Measurements from ENCODE around the gene NEK10. TPM values are rescaled to one million over a fixed set of nuclear protein-coding genes. Genes with fewer than 3 reads are reported as not detected.

NEK10 gene
- total RNA-seq, 1 donor from 2014 or later = 9.4 TPM

- no peak for DNase-seq (ENCODE audit: low spot score)
Measured at GRCh38 chr3:27228805-27229204, 140.4 kb downstream of the NEK10 start.

GRCh38 chr3:27224197-27224596, 145.0 kb downstream of the NEK10 start:
- DNase-seq (ENCODE audit: low spot score) = no peak

GRCh38 chr3:27221264-27221932, 147.8 kb downstream of the NEK10 start:
- DNase-seq (ENCODE audit: low spot score) = no peak

GRCh38 chr3:27220166-27220565, 149.0 kb downstream of the NEK10 start:
- DNase-seq (ENCODE audit: low spot score) = no peak

GRCh38 chr3:27219127-27219845, 149.9 kb downstream of the NEK10 start:
- DNase-seq (ENCODE audit: low spot score) = no peak

- DNase-seq (ENCODE audit: low spot score) = no peak
Measured at GRCh38 chr3:27216955-27217552, 152.1 kb downstream of the NEK10 start.

- no peak for DNase-seq (ENCODE audit: low spot score)
Measured at GRCh38 chr3:27216295-27216855, 152.8 kb downstream of the NEK10 start.

- DNase-seq (ENCODE audit: low spot score) = no peak
Measured at GRCh38 chr3:27213450-27213849, 155.7 kb downstream of the NEK10 start.

GRCh38 chr3:27209617-27210264, 159.4 kb downstream of the NEK10 start:
- no peak for DNase-seq (ENCODE audit: low spot score)

GRCh38 chr3:27208961-27209616, 160.1 kb downstream of the NEK10 start:
- no peak for DNase-seq (ENCODE audit: low spot score)

- DNase-seq (ENCODE audit: low spot score) = no peak
Measured at GRCh38 chr3:27202959-27203358, 166.2 kb downstream of the NEK10 start.

- DNase-seq (ENCODE audit: low spot score) = no peak
Measured at GRCh38 chr3:27201492-27201891, 167.7 kb downstream of the NEK10 start.

GRCh38 chr3:27200721-27201489, 168.3 kb downstream of the NEK10 start:
- no peak for DNase-seq (ENCODE audit: low spot score)

- DNase-seq (ENCODE audit: low spot score) = no peak
Measured at GRCh38 chr3:27194861-27195483, 174.2 kb downstream of the NEK10 start.

- no peak for DNase-seq (ENCODE audit: low spot score)
Measured at GRCh38 chr3:27193056-27193455, 176.1 kb downstream of the NEK10 start.

GRCh38 chr3:27186013-27186412, 183.2 kb downstream of the NEK10 start:
- no peak for DNase-seq (ENCODE audit: low spot score)

- no peak for DNase-seq (ENCODE audit: low spot score)
Measured at GRCh38 chr3:27185231-27185989, 183.8 kb downstream of the NEK10 start.

- DNase-seq (ENCODE audit: low spot score) = no peak
Measured at GRCh38 chr3:27184261-27184660, 184.9 kb downstream of the NEK10 start.

GRCh38 chr3:27176256-27176655, 192.9 kb downstream of the NEK10 start:
- DNase-seq (ENCODE audit: low spot score) = no peak

- no peak for DNase-seq (ENCODE audit: low spot score)
Measured at GRCh38 chr3:27174530-27174929, 194.7 kb downstream of the NEK10 start.
